Memory B cell (primary cell): ENCODE measurements around the gene PHLDA1.
A peak's percentile ranks its signal among the peaks of the same experiment; 100 is the strongest.

Experiments
- ATAC-seq: fragments of 150-1000 bp; cut with Tn5 transposase; 2 replicates; pipeline ENCODE4 v1.10.0; 2021; ENCODE audit warnings: low read depth, mild to moderate bottlenecking, moderate library complexity
- DNase-seq, 2 donors: peaks; one replicate each; pipeline ENCODE4 v3.0.0; 2022; ENCODE audit warnings: low spot score in 2 of 2
- H3K27ac Mint-ChIP-seq: one replicate; pipeline ENCODE4 v1.8.0; 2022; ENCODE audit warnings: mild to moderate bottlenecking, moderate library complexity, mixed read lengths
- H3K27me3 Mint-ChIP-seq: one replicate; pipeline ENCODE4 v1.8.0; 2022; ENCODE audit warnings: mixed read lengths
- H3K36me3 Mint-ChIP-seq: one replicate; pipeline ENCODE4 v1.8.0; 2022; ENCODE audit warnings: mild to moderate bottlenecking, mixed read lengths
- H3K4me1 Mint-ChIP-seq: one replicate; pipeline ENCODE4 v1.8.0; 2022; ENCODE audit warnings: mixed read lengths
- H3K4me3 Mint-ChIP-seq: one replicate; pipeline ENCODE4 v1.8.0; 2022; ENCODE audit warnings: mild to moderate bottlenecking, moderate library complexity, mixed read lengths
- H3K9me3 Mint-ChIP-seq: one replicate; pipeline ENCODE4 v1.8.0; 2022; ENCODE audit warnings: mixed read lengths

The PHLDA1 gene

GRCh38 chr12:76031414-76032042 lies at the start of gene PHLDA1:
PHLDA1 (minus strand) TSS chr12:76031776.
- Mint-ChIP-seq H3K27ac (peak within 1 kb of the TSS; percentile 84), H3K27me3 (peaks cover 4% of the 10 kb centered on the region)

DNA sequence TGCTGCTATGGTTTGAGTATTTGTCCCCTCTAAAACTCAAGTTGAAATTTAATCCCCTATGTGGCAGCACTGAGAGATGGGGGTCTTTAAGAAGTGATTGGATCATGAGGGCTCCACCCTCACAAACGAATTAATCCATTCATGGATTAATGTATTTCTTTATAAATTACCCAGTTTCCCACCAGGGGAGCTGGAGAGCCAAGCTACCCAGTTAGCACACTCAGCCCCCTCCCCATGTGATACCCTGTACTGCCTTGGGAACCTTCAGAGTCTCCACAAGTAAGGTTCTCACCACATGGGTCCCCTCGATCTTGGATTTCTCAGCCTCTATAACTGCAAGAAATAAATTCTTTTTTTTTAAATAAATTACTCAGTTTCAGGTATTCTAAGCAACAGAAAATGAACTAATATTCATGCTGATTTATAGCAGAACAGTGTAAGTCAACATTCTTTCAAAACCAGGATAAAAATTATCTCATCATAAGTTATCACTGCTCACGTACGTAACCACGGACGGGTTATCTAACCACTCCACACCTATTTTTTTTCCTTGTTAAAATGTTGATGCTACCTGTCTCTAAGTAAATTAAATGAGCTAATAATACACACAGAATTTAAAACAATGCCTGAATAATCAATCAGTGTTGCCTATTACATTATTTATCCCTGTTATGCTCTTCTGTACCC lies 49.3 kb upstream of the PHLDA1 start:
- ATAC-seq (no peak), DNase-seq (no peak)
- Mint-ChIP-seq H3K4me1 (peaks cover 55% of the 10 kb centered on the region), H3K27me3 (no peaks in the 10 kb centered on the region), H3K27ac (no peak overlapping the region), H3K4me3 (no peak overlapping the region), H3K9me3 (no peaks in the 10 kb centered on the region), H3K36me3 (peaks cover 17% of the 10 kb centered on the region)

More at GRCh38 chr12:76031414-76032042, at the start of gene PHLDA1:
- Mint-ChIP-seq H3K36me3 (no peaks in the 10 kb centered on the region), H3K4me3 (peak within 1 kb of the TSS; percentile 95), H3K4me1 (peaks cover 18% of the 10 kb centered on the region), H3K9me3 (no peaks in the 10 kb centered on the region)
- DNase-seq (peak; percentile 79 to 87), ATAC-seq (peak; percentile 89)

DNA sequence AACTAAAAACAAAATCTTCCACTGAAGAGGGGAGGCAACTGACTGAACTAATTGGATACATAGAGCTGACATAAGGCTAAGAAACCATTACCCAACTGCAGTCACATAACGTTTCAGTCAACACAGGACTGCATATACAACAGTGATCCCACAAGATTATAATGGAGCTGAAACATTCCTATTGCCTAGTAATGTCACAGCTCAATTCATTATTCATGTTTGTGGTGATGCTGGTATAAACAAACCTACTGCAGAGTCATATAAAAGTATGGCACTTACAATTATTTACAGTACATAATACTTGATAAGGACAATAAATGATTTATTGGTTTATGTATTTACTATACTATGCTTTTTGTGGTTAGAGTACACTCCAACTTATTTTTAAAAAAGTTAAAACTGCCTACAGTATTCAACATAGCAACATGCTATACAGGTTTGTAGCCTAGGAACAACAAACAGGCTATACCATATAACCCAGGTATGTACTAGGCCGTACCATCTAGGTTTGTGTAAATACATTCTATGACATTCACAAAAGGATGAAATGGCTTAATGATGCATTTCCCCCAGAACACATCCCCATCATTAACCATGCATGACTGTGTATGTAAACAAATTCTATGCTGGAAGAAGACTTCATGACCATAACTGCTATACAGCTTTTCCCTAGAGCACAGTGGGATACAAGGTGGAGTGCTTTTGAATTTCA lies 48.6 kb upstream of the PHLDA1 start:
- Mint-ChIP-seq H3K27ac (no peak overlapping the region), H3K4me1 (peaks cover 50% of the 10 kb centered on the region), H3K9me3 (no peaks in the 10 kb centered on the region), H3K36me3 (peaks cover 17% of the 10 kb centered on the region), H3K4me3 (no peak overlapping the region), H3K27me3 (no peaks in the 10 kb centered on the region)
- no peak for ATAC-seq
- DNase-seq, result no peak

DNA sequence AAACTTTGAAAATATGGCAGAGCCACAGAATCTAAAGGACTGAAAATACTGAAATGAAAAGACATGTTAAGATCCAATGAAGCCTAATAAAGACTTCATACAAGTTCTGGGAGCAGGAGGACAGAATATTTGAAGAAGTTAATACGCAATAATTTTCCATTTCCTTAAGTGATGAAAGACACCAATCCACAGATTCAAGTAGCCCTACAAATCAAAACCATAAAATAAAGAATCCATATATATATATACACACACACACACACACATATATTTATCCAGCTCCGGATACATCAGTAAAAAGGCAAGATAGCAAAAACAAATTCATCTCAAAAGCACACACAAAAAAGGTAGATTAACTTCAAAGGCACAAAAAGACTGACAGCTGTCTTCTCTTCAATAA lies 47.2 kb upstream of the PHLDA1 start:
- H3K9me3 Mint-ChIP-seq, result no peaks in the 10 kb centered on the region
- no peaks in the 10 kb centered on the region for H3K27me3 Mint-ChIP-seq
- H3K27ac Mint-ChIP-seq, result no peak overlapping the region
- DNase-seq (no peak), ATAC-seq (no peak)
- H3K36me3 Mint-ChIP-seq, result peaks cover 16% of the 10 kb centered on the region
- H3K4me1 Mint-ChIP-seq, result peaks cover 55% of the 10 kb centered on the region
- H3K4me3 Mint-ChIP-seq, result no peak overlapping the region

DNA sequence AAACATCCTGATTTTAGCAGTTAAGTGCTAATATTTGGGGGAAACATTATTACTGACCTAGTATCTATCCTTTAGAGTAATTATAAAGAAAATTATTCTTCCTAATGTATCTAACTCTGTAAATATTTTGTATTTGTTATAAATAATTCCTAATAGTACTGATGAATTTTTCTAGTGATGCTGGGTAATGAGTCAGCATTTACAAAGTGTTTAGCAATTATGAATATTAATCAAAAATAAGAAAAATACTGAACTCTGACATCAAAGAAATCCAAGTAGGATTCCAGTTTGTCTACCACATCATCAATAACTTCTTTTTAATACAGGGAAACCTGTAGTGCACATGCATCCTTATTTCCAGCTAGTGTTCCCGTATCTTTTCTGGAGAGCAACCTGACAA lies 43.9 kb upstream of the PHLDA1 start:
- Mint-ChIP-seq H3K4me1 (peaks cover 48% of the 10 kb centered on the region), H3K9me3 (no peaks in the 10 kb centered on the region), H3K27ac (peak overlapping the region; percentile 21), H3K4me3 (no peak overlapping the region), H3K36me3 (peaks cover 29% of the 10 kb centered on the region), H3K27me3 (no peaks in the 10 kb centered on the region)
- no peak for ATAC-seq
- no peak for DNase-seq

GRCh38 chr12:76074701-76075336 lies 43.2 kb upstream of the PHLDA1 start:
- Mint-ChIP-seq H3K27ac (peak overlapping the region; percentile 65), H3K36me3 (peaks cover 29% of the 10 kb centered on the region), H3K4me1 (peaks cover 46% of the 10 kb centered on the region), H3K9me3 (no peaks in the 10 kb centered on the region), H3K27me3 (no peaks in the 10 kb centered on the region), H3K4me3 (no peak overlapping the region)
- ATAC-seq, result no peak
- DNase-seq, result no peak

- Mint-ChIP-seq H3K4me1 (peaks cover 44% of the 10 kb centered on the region), H3K9me3 (no peaks in the 10 kb centered on the region), H3K4me3 (no peak overlapping the region), H3K27me3 (no peaks in the 10 kb centered on the region), H3K27ac (peak overlapping the region; percentile 4), H3K36me3 (peaks cover 32% of the 10 kb centered on the region)
- ATAC-seq, result no peak
- no peak for DNase-seq
Measured at GRCh38 chr12:76073561-76073960, 42.0 kb upstream of the PHLDA1 start.

DNA sequence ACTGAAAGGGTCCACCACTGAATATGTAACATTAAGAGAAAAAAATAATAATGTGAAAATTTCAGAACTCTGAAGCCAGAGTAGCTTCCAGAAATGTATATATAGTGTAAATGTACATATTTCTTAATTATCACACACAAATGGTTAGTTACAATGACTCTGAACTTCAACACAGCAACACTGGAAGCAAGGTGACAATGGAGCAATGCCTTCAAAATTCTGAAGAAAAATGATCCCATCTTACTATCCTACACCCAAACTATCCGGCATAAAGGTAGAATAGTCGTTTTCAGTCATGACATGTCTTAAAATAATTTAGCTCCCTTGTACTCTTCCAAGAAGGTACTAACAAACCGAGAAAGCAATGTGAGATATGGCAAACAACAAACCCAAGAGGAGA lies 41.0 kb upstream of the PHLDA1 start:
- H3K4me1 Mint-ChIP-seq, result peaks cover 44% of the 10 kb centered on the region
- H3K36me3 Mint-ChIP-seq, result peaks cover 32% of the 10 kb centered on the region
- H3K27ac Mint-ChIP-seq, result no peak overlapping the region

GRCh38 chr12:76069339-76069738 lies 37.8 kb upstream of the PHLDA1 start:
- Mint-ChIP-seq H3K9me3 (peaks cover 12% of the 10 kb centered on the region), H3K4me3 (no peak overlapping the region), H3K27me3 (no peaks in the 10 kb centered on the region), H3K4me1 (peaks cover 30% of the 10 kb centered on the region), H3K27ac (no peak overlapping the region), H3K36me3 (peaks cover 58% of the 10 kb centered on the region)
- DNase-seq, result no peak
- no peak for ATAC-seq

More for the DNA sequence above, 41.0 kb upstream of the PHLDA1 start:
- ATAC-seq (no peak), DNase-seq (no peak)
- Mint-ChIP-seq H3K9me3 (no peaks in the 10 kb centered on the region), H3K4me3 (no peak overlapping the region), H3K27me3 (no peaks in the 10 kb centered on the region)

GRCh38 chr12:76065917-76066316 lies 34.3 kb upstream of the PHLDA1 start:
- H3K4me3 Mint-ChIP-seq, result no peak overlapping the region
- no peak overlapping the region for H3K27ac Mint-ChIP-seq
- H3K27me3 Mint-ChIP-seq, result no peaks in the 10 kb centered on the region
- peaks cover 63% of the 10 kb centered on the region for H3K36me3 Mint-ChIP-seq
- H3K4me1 Mint-ChIP-seq, result peaks cover 19% of the 10 kb centered on the region
- peaks cover 12% of the 10 kb centered on the region for H3K9me3 Mint-ChIP-seq
- ATAC-seq (no peak), DNase-seq (no peak)

GRCh38 chr12:76064904-76065303 lies 33.3 kb upstream of the PHLDA1 start:
- no peaks in the 10 kb centered on the region for H3K27me3 Mint-ChIP-seq
- ATAC-seq (no peak), DNase-seq (no peak)
- H3K4me1 Mint-ChIP-seq, result peaks cover 17% of the 10 kb centered on the region
- H3K4me3 Mint-ChIP-seq, result no peak overlapping the region
- H3K27ac Mint-ChIP-seq, result no peak overlapping the region
- peaks cover 62% of the 10 kb centered on the region for H3K36me3 Mint-ChIP-seq
- peaks cover 12% of the 10 kb centered on the region for H3K9me3 Mint-ChIP-seq

- peaks cover 47% of the 10 kb centered on the region for H3K36me3 Mint-ChIP-seq
Measured at GRCh38 chr12:76060111-76060510, 28.5 kb upstream of the PHLDA1 start.

DNA sequence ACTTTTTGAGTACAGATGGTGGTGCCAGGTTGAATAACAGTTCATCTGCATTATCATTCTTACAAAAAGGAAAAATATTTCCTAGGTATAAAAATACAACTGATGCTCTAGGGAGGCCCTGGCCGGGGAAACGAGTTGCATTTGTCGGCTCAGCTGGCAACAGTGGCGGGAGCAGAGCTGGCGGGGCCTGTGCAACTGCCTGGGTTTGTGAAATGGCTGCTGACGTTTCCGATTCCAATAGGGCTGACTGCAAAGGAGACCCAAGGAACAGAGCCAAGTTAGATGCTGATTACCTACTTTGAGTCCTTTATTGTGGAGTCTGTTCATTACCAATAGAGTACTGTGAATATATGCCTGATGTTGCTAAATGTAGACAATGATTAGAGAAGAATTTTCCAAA lies 25.8 kb upstream of the PHLDA1 start:
- Mint-ChIP-seq H3K4me3 (no peak overlapping the region), H3K36me3 (peaks cover 35% of the 10 kb centered on the region), H3K9me3 (no peaks in the 10 kb centered on the region), H3K27me3 (no peaks in the 10 kb centered on the region), H3K4me1 (peaks cover 3% of the 10 kb centered on the region), H3K27ac (peak overlapping the region; percentile 10)
- ATAC-seq, result no peak
- no peak for DNase-seq

More at GRCh38 chr12:76060111-76060510, 28.5 kb upstream of the PHLDA1 start:
- Mint-ChIP-seq H3K9me3 (peaks cover 5% of the 10 kb centered on the region), H3K4me3 (no peak overlapping the region), H3K27me3 (no peaks in the 10 kb centered on the region), H3K4me1 (peaks cover 3% of the 10 kb centered on the region), H3K27ac (no peak overlapping the region)
- no peak for DNase-seq
- no peak for ATAC-seq

DNA sequence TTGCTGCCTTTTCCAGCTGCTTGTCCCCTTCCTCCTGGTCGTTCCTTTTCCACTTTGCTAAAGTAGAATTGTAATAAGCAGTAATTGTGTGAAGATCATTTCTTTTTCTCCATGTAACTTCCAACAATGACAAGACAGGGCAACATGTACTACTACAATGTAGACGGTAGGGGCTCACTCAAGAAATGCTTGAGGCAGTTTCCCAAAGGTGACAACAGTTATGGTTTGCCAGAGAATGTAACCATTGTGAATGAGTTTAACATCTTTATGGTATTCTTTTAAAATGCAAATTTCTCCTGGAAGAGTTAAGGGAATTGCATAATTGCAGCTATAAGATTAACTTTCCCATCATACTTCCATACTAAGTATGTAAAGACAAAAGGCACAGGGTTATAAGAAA lies 23.8 kb upstream of the PHLDA1 start:
- Mint-ChIP-seq H3K9me3 (no peaks in the 10 kb centered on the region), H3K27me3 (no peaks in the 10 kb centered on the region), H3K27ac (no peak overlapping the region), H3K4me1 (no peaks in the 10 kb centered on the region), H3K4me3 (no peak overlapping the region), H3K36me3 (peaks cover 35% of the 10 kb centered on the region)
- no peak for DNase-seq
- no peak for ATAC-seq
